HL-60 (cell line): ENCODE data around the gene ANKH.
A peak's percentile ranks its signal among the peaks of the same experiment; 100 is the strongest.

Experiments used
- DNase-seq, 2 experiments: peaks; one replicate each; pipeline ENCODE4 v3.0.0-alpha.2; 2010 to 2020; ENCODE audit warnings: low read depth in 1 of 2, low spot score in 1 of 2
- H3K27ac ChIP-seq: fragments of 250-450 bp; sonication (Bioruptor Pico); replicated peaks from 2 replicates; pipeline ENCODE4 v1.5.1; 2020; ENCODE audit warnings: mild to moderate bottlenecking, moderate library complexity
- H3K27me3 ChIP-seq: fragments of 250-450 bp; sonication (Bioruptor Pico); 2 replicates; pipeline ENCODE4 v1.5.1; 2021; ENCODE audit warnings: mild to moderate bottlenecking, moderate library complexity; ENCODE audit not compliant: insufficient read depth, poor library complexity, severe bottlenecking
- H3K4me3 ChIP-seq: replicated peaks from 2 replicates; pipeline ENCODE4 v1.5.1; 2011; ENCODE audit warnings: mild to moderate bottlenecking, control low read depth, low read length; ENCODE audit not compliant: insufficient read depth
- CTCF ChIP-seq: IDR thresholded peaks from one replicate; pipeline ENCODE4 v1.5.1; 2011; ENCODE audit warnings: low read length, control low read depth, inconsistent platforms; ENCODE audit not compliant: insufficient read depth
- GABPA ChIP-seq: IDR thresholded peaks from 2 replicates; pipeline ENCODE4 v1.6.1; 2012; ENCODE audit warnings: low read depth
- POLR2AphosphoS5 ChIP-seq: IDR thresholded peaks from 2 replicates; pipeline ENCODE4 v1.6.1; 2012; ENCODE audit warnings: low read depth
- REST ChIP-seq: IDR thresholded peaks from 2 replicates; pipeline ENCODE4 v1.6.1; 2012; ENCODE audit warnings: low read depth; ENCODE audit not compliant: insufficient replicate concordance
- SPI1 ChIP-seq: IDR thresholded peaks from 2 replicates; pipeline ENCODE4 v1.6.1; 2012; ENCODE audit warnings: low read depth, mild to moderate bottlenecking, borderline replicate concordance

The ANKH gene

GRCh38 chr5:14664270-14665100, 207.1 kb downstream of the ANKH start, which contains the start of gene OTULIN:
OTULIN (plus strand) TSS chr5:14664718; CDS start chr5:14664826, 108 bp downstream.
- no peaks in the 10 kb centered on the region for H3K27me3 ChIP-seq
- TF ChIP-seq CTCF: no peak
- TF ChIP-seq GABPA: peak; percentile 46; the same call in 1 of the 2 replicates
- peak; percentile 82; the same call in 1 of the 2 replicates for TF ChIP-seq POLR2AphosphoS5
- TF ChIP-seq REST: peak; percentile 15
- TF ChIP-seq SPI1: peak; percentile 66; the same call in 1 of the 2 replicates
- peak within 1 kb of the TSS; percentile 63 for H3K27ac ChIP-seq
- peak within 1 kb of the TSS; percentile 68 for H3K4me3 ChIP-seq
- DNase-seq: peak; percentile 87 to 96

- H3K27ac ChIP-seq: peak overlapping the region; percentile 63
These were observed 207.8 kb downstream of the ANKH start for GRCh38 chr5:14663734-14664269.

More at GRCh38 chr5:14663734-14664269, 207.8 kb downstream of the ANKH start:
- no peaks in the 10 kb centered on the region for H3K27me3 ChIP-seq
- no peak for TF ChIP-seq CTCF
- TF ChIP-seq REST: peak; percentile 1
- peak overlapping the region; percentile 68 for H3K4me3 ChIP-seq
- DNase-seq: no peak
